ENCODE data around the gene ALK.

- TF ChIP-seq CTCF (IDR thresholded peaks at IDR 0.05) (no peak), RCOR1 (IDR thresholded peaks at IDR 0.05; ENCODE audit: low read length) (no peak), ZBTB33 (IDR thresholded peaks at IDR 0.05; ENCODE audit: borderline replicate concordance, low read depth) (no peak), RXRA (IDR thresholded peaks at IDR 0.05; ENCODE audit: borderline replicate concordance, low read depth) (no peak), TAF1 (IDR thresholded peaks at IDR 0.05; ENCODE audit: borderline replicate concordance, low read depth, low read length) (no peak)
Observed at GRCh38 chr2:29191817-29192216, 729.6 kb downstream of the ALK start.
